SK-N-MC (cell line): ENCODE measurements around the gene RHOT2.

Experiments
- EZH2 ChIP-seq: fragments of 200-600 bp; sonication (generic); IDR thresholded peaks from one replicate; pipeline ENCODE4 v1.6.1; 2017; ENCODE audit warnings: antibody characterized with exemption
- POLR2AphosphoS5 ChIP-seq: IDR thresholded peaks from 2 replicates; pipeline ENCODE4 v1.6.1; 2012; ENCODE audit warnings: mild to moderate bottlenecking, low read depth, low read length, borderline replicate concordance

GRCh38 chr16:719815-720446 lies 52.0 kb downstream of the RHOT2 start:
- TF ChIP-seq EZH2 (no peak), POLR2AphosphoS5 (no peak)
